ENCODE measurements around the gene HES6. TPM values are rescaled to one million over a fixed set of nuclear protein-coding genes. Genes with fewer than 3 reads are reported as not detected.

HES6 gene
- total and polyA plus RNA-seq, 8 donors, result 4.9 to 22.7 (median 16.0) TPM

GRCh38 chr2:238255636-238256035 lies 15.8 kb upstream of the HES6 start:
- 89 to 92% methylated on average over 8 of the region's 8 CpGs for WGBS, 2 donors
- no peak for FAIRE-seq

GRCh38 chr2:238255151-238255551 lies 15.3 kb upstream of the HES6 start:
- intact Hi-C loops (cut with DNase I), result loop anchor here in 1 of 3 donors (5.0 kb wide), 1 partner anchor 398 kb away; the partner anchor contains the start of gene RAMP1
- Histone ChIP-seq H3K27ac (no peak overlapping the region), H3K4me3 (no peak overlapping the region), H3K4me1 (peaks cover 0 to 6% (median 5%) of the 10 kb centered on the region in 3 donors), H3K9me3 (no peaks in the 10 kb centered on the region), H3K27me3 (no peaks in the 10 kb centered on the region), H3K36me3 (peaks cover 5 to 93% (median 35%) of the 10 kb centered on the region in 3 donors)
- TF ChIP-seq, protein P1, sequence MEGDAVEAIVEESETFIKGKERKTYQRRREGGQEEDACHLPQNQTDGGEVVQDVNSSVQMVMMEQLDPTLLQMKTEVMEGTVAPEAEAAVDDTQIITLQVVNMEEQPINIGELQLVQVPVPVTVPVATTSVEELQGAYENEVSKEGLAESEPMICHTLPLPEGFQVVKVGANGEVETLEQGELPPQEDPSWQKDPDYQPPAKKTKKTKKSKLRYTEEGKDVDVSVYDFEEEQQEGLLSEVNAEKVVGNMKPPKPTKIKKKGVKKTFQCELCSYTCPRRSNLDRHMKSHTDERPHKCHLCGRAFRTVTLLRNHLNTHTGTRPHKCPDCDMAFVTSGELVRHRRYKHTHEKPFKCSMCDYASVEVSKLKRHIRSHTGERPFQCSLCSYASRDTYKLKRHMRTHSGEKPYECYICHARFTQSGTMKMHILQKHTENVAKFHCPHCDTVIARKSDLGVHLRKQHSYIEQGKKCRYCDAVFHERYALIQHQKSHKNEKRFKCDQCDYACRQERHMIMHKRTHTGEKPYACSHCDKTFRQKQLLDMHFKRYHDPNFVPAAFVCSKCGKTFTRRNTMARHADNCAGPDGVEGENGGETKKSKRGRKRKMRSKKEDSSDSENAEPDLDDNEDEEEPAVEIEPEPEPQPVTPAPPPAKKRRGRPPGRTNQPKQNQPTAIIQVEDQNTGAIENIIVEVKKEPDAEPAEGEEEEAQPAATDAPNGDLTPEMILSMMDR (IDR thresholded peaks at IDR 0.05), result no peak
- 85 to 86% methylated on average over 6 of the region's 6 CpGs for WGBS, 2 donors
- FAIRE-seq (no peak), ATAC-seq (no peak), DNase-seq (no peak)

More at GRCh38 chr2:238255636-238256035, 15.8 kb upstream of the HES6 start:
- no peak overlapping the region for H3K27ac ChIP-seq
- TF ChIP-seq, protein P1 (IDR thresholded peaks at IDR 0.05), result no peak
- DNase-seq (no peak), ATAC-seq (no peak)
- H3K27me3 ChIP-seq, result no peaks in the 10 kb centered on the region
- H3K4me1 ChIP-seq, result peaks cover 0 to 6% (median 5%) of the 10 kb centered on the region in 3 donors
- H3K9me3 ChIP-seq, result no peaks in the 10 kb centered on the region
- peaks cover 5 to 88% (median 35%) of the 10 kb centered on the region in 3 donors for H3K36me3 ChIP-seq
- intact Hi-C loops (cut with DNase I), result loop anchor here in 1 of 3 donors (5.0 kb wide), 1 partner anchor 398 kb away; the partner anchor contains the start of gene RAMP1
- no peak overlapping the region for H3K4me3 ChIP-seq

GRCh38 chr2:238254095-238254723 lies 14.4 kb upstream of the HES6 start:
- FAIRE-seq, result no peak
- H3K9me3 ChIP-seq, result no peaks in the 10 kb centered on the region
- no peak for ATAC-seq
- intact Hi-C loops (cut with DNase I), result loop anchor here in 1 of 3 donors (5.0 kb wide), 1 partner anchor 73 kb away; no protein-coding TSS in a partner anchor
- DNase-seq, result no peak
- no peaks in the 10 kb centered on the region for H3K27me3 ChIP-seq
- TF ChIP-seq, protein P1 (IDR thresholded peaks at IDR 0.05), result no peak
- 84 to 87% methylated on average over 4 of the region's 4 CpGs for WGBS, 2 donors
- H3K27ac ChIP-seq, result no peak overlapping the region
- peaks cover 0 to 6% (median 5%) of the 10 kb centered on the region in 3 donors for H3K4me1 ChIP-seq
- H3K36me3 ChIP-seq, result peaks cover 5 to 90% (median 28%) of the 10 kb centered on the region in 3 donors
- no peak overlapping the region for H3K4me3 ChIP-seq

- ATAC-seq (no peak), DNase-seq (peak in 1 of 6 donors; percentile 69), FAIRE-seq (no peak)
- Histone ChIP-seq H3K27ac (no peak overlapping the region), H3K9me3 (no peaks in the 10 kb centered on the region), H3K4me3 (no peak overlapping the region), H3K36me3 (peaks cover 5 to 80% (median 20%) of the 10 kb centered on the region in 3 donors), H3K27me3 (no peaks in the 10 kb centered on the region), H3K4me1 (peaks cover 0 to 6% (median 5%) of the 10 kb centered on the region in 3 donors)
- intact Hi-C loops (cut with DNase I), result loop anchor here in 1 of 3 donors (5.0 kb wide), 1 partner anchor 74 kb away; no protein-coding TSS in a partner anchor
- WGBS, 2 donors, result 94 to 96% methylated on average over 35 of the region's 35 CpGs
- TF ChIP-seq, protein P1 (IDR thresholded peaks at IDR 0.05), result no peak
Measured at GRCh38 chr2:238252766-238253630, 13.2 kb upstream of the HES6 start.
